RWPE2 (cell line): ENCODE results near the gene THSD7A.

Experiments
- ATAC-seq: fragments of 200-7000 bp; cut with Tn5 transposase; 3 replicates; pipeline ENCODE4 v1.9.1; 2021; ENCODE audit warnings: low read depth
- DNase-seq: peaks from one replicate; pipeline ENCODE4 v3.0.0-alpha.2; 2020; ENCODE audit warnings: low spot score
- H3K27ac ChIP-seq: fragments of 450-650 bp; 2 replicates; pipeline ENCODE4 v1.5.1; 2017; ENCODE audit warnings: mild to moderate bottlenecking; ENCODE audit not compliant: poor library complexity, severe bottlenecking
- H3K27me3 ChIP-seq: fragments of 250-450 bp; sonication (Bioruptor Pico); 2 replicates; pipeline ENCODE4 v1.5.1; 2021; ENCODE audit warnings: mild to moderate bottlenecking, moderate library complexity; ENCODE audit not compliant: insufficient read depth, poor library complexity, severe bottlenecking
- H3K36me3 ChIP-seq: fragments of 250-450 bp; sonication (Bioruptor Pico); 2 replicates; pipeline ENCODE4 v1.5.1; 2020; ENCODE audit warnings: low read depth, mild to moderate bottlenecking, moderate library complexity
- H3K4me1 ChIP-seq: fragments of 250-450 bp; sonication (Bioruptor Pico); 2 replicates; pipeline ENCODE4 v1.5.1; 2021; ENCODE audit warnings: mild to moderate bottlenecking, moderate library complexity; ENCODE audit not compliant: insufficient read depth, poor library complexity, severe bottlenecking
- H3K4me3 ChIP-seq: fragments of 250-450 bp; sonication (Bioruptor Pico); 2 replicates; pipeline ENCODE4 v1.5.1; 2021; ENCODE audit warnings: mild to moderate bottlenecking, moderate library complexity; ENCODE audit not compliant: severe bottlenecking
- H3K9me3 ChIP-seq: fragments of 250-450 bp; sonication (Bioruptor Pico); 2 replicates; pipeline ENCODE4 v1.5.1; 2021; ENCODE audit warnings: mild to moderate bottlenecking, moderate library complexity; ENCODE audit not compliant: severe bottlenecking
- TF ChIP-seq, protein P1 (sequence below): fragments of 450-650 bp; IDR thresholded peaks from one replicate; pipeline ENCODE4 v1.5.1; 2017; ENCODE audit warnings: mild to moderate bottlenecking, moderate library complexity; ENCODE audit not compliant: poor library complexity, severe bottlenecking

The THSD7A gene

DNA sequence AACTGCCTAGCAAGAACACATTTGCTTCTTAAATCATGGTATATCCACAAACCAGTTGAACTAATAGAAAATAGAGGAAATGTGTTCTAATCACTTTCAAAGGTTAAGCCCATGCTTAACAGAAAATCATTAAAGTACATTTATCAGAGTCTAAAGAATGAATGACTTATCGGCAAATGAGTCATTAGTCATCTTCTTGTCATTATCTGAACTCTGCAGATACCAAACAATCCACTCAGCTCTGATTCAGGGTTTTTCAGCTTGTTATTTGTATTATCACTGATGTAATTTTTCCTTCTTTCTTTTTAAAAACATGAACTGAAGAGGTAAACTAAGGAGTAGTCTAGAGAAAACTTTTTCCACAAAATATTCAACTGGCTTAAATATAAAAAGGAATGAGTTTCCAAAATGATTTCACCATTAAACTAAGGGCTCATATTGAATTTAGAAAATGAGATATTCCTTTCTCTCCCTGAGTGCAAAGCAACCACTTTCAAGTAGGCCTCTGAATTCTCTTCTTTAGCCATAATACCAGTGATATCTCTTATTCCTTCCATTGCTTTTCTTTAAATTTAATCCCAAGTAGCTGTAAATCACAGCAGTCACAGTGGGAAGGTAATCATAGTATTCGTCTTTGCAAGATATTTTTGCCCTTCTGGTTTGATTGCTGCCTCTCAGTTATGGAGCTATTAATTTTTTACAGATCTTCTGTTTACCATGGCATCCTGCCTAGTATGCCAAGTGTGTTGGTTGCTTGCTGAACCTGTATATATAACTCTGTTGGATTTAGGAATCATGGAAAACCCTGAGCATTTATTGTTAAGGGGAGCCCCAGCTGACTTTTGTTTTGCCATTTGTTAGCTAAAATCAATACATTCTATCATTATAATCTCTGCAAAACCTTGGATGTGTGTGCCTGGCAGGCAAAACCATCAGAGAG lies 125.1 kb downstream of the THSD7A start:
- Histone ChIP-seq H3K36me3 (no peaks in the 10 kb centered on the region), H3K27ac (no peak overlapping the region), H3K4me1 (no peaks in the 10 kb centered on the region), H3K9me3 (no peaks in the 10 kb centered on the region), H3K4me3 (no peak overlapping the region), H3K27me3 (no peaks in the 10 kb centered on the region)
- DNase-seq (no peak), ATAC-seq (0 out of 3 replicates have a peak, but pooled peaks have one; percentile 27)
- TF ChIP-seq, protein P1, sequence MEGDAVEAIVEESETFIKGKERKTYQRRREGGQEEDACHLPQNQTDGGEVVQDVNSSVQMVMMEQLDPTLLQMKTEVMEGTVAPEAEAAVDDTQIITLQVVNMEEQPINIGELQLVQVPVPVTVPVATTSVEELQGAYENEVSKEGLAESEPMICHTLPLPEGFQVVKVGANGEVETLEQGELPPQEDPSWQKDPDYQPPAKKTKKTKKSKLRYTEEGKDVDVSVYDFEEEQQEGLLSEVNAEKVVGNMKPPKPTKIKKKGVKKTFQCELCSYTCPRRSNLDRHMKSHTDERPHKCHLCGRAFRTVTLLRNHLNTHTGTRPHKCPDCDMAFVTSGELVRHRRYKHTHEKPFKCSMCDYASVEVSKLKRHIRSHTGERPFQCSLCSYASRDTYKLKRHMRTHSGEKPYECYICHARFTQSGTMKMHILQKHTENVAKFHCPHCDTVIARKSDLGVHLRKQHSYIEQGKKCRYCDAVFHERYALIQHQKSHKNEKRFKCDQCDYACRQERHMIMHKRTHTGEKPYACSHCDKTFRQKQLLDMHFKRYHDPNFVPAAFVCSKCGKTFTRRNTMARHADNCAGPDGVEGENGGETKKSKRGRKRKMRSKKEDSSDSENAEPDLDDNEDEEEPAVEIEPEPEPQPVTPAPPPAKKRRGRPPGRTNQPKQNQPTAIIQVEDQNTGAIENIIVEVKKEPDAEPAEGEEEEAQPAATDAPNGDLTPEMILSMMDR: no peak

DNA sequence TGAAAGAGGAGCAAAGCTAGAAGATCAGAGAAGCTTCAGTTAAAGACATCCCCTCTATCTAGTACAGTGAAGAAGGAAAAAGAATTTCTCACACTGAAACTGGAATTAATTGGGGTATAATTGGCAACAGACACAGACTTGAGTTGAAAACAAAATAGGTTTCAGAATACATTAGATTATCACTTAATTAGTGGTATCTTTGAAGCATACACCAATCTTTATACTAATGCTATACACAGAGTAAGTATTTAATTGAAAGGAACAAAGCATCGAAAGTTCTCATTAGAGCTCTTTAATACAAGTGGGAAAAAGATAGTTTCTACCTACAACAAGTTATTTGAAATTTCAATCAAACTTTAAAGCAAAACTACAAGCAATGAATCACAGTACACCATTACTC lies 128.2 kb downstream of the THSD7A start:
- TF ChIP-seq, protein P1: no peak
- DNase-seq (no peak), ATAC-seq (no peak)

GRCh38 chr7:11702938-11703337 lies 129.1 kb downstream of the THSD7A start:
- ATAC-seq (no peak), DNase-seq (no peak)
- Histone ChIP-seq H3K4me1 (no peaks in the 10 kb centered on the region), H3K4me3 (no peak overlapping the region), H3K27ac (no peak overlapping the region), H3K9me3 (no peaks in the 10 kb centered on the region), H3K27me3 (no peaks in the 10 kb centered on the region), H3K36me3 (no peaks in the 10 kb centered on the region)
- TF ChIP-seq, protein P1: no peak

More for the DNA sequence above, 128.2 kb downstream of the THSD7A start:
- H3K4me3 ChIP-seq: no peak overlapping the region
- H3K27ac ChIP-seq: no peak overlapping the region
- H3K36me3 ChIP-seq: no peaks in the 10 kb centered on the region
- no peaks in the 10 kb centered on the region for H3K27me3 ChIP-seq
- H3K4me1 ChIP-seq: no peaks in the 10 kb centered on the region
- no peaks in the 10 kb centered on the region for H3K9me3 ChIP-seq

DNA sequence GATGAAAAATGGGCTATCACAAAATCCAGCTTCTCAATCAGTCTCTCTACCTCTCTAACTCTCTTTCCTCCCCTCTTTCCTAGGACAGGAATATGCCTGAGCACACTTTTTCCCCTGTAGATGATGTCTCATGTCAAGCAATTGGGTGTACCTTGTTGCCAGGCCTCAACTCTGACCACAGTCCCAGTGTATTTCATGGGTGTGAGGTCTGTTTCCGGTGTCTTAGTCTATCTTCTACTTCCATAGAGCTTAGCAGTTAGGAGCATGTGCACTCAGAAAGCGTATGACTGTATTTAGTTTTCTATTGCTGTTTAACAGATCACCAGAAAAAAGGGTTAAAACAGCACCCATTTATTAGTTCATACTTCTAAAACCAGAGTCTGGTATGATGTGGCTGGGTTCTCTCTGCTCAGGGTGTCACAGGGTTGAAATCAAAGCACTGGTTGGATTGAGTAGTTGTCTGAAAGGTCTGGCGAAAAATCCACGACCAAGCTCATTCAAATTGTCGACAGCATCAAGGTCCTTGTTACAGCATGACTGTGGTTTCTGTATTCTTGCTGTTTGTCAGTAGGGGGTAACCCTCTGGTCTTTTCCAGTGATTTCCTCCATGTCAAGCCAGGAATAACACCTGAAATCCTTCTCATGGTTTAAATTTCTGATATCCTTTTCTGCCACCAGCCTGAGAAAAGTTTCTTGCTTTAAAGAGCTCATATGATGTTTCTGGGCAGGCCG lies 130.0 kb downstream of the THSD7A start:
- Histone ChIP-seq H3K4me1 (no peaks in the 10 kb centered on the region), H3K27ac (no peak overlapping the region), H3K27me3 (no peaks in the 10 kb centered on the region), H3K9me3 (no peaks in the 10 kb centered on the region), H3K4me3 (no peak overlapping the region), H3K36me3 (no peaks in the 10 kb centered on the region)
- TF ChIP-seq, protein P1: no peak
- no peak for DNase-seq
- ATAC-seq: no peak

DNA sequence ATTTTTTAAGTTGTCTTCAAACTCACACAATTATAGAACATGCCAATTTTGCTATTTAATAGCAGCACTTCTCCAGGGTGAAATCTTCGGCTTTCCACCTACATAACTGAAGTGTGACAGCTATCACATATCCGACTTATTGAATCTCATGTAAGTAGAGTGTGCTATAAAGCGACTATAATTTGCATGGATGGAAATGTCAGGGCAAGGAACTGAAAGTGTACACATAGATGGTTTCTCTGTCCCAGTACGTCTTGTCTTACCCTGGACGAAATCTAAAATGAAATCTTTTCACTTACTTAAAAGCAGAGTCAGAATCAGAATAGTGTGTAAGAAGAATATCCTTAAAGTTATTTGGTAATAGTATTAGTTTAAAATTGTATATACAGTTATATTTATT lies 132.3 kb downstream of the THSD7A start:
- H3K36me3 ChIP-seq: no peaks in the 10 kb centered on the region
- TF ChIP-seq, protein P1: no peak
- ATAC-seq (no peak), DNase-seq (no peak)
- no peaks in the 10 kb centered on the region for H3K27me3 ChIP-seq
- no peaks in the 10 kb centered on the region for H3K4me1 ChIP-seq
- H3K4me3 ChIP-seq: no peak overlapping the region
- H3K27ac ChIP-seq: no peak overlapping the region
- no peaks in the 10 kb centered on the region for H3K9me3 ChIP-seq
